GM18873 (cell line): ENCODE measurements around the gene FOXC2.

ENCODE experiments used
- ATAC-seq: cut with Tn5 transposase; IDR thresholded peaks from one replicate; pipeline ENCODE4 v1.9.1; 2021; ENCODE audit warnings: mild to moderate bottlenecking, moderate library complexity, moderate number of reproducible peaks; ENCODE audit not compliant: unreplicated experiment, low FRiP score

The FOXC2 gene

GRCh38 chr16:86609115-86609514 lies 42.5 kb downstream of the FOXC2 start:
- ATAC-seq, result no peak

DNA sequence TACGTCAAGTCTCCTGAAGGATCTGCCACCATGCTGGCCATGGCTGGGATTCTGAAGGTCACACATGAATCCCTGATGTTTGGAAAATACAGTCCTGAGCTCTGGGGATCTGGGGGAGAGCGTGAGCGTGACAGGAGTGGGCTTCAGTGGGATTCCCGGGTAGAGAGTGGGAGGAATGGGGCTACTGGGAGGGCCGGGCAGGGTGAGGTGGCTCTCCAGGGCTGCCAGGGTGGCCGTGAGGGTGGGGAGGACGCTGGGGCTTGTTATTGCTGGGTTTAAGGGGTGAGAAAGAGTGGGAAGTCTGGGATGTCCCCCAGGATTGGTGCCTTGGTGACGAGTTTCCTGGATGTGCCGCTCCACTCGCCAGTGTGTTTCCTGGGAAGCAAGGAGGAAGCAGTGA lies 43.0 kb downstream of the FOXC2 start:
- ATAC-seq, result no peak

DNA sequence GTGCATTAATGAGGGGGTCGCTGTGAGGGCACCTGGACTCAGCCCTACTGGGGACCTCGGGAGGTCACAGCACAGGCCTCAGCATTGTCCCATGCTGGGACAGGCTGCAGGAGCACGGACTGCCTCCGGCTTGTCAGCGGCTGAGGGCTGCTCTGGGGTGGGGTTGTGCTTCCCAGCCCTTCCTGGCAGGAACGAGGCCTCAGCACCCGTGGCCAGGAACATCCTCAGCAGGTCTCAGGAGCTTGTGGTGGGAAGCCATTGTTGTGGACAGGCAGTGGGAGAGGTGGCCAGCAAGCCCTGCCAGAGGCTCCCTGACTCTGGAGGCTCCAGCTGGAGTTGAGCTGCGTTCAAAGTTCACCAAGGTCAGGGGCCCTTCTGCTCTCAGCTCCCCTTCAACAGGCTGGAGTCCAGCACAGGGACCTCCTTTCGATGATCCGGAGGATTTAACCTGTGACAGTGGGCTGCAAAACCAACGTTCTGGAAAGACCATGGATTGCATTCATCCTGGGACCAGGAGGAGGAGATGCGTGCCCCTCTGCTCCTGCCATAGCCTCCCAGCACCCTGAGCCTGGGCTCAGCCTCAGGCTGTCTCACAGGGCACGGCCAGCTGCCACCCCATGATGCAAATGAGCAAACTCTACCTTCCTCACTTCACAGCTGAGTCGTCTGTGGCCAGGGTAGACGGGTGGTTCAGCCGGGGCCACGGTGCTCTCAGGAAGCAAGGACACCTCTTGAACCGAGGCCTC lies 44.3 kb downstream of the FOXC2 start:
- ATAC-seq, result no peak

DNA sequence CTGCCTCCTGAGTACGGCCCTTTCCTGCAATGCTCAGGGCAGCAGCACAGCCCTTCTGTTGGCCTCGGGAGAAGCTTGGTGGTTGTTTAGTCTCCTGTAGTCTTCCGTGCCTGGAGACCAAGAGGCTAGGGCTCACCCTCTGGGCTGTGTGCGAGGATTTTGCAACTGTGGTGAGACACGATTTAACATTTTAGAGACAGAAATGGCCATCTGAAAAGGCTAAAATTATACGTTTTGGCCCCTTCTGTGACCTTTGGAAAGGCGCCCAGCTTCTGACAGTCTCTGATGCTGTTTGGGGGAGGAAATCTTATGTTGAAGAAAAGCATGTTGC lies 44.9 kb downstream of the FOXC2 start:
- ATAC-seq, result no peak

DNA sequence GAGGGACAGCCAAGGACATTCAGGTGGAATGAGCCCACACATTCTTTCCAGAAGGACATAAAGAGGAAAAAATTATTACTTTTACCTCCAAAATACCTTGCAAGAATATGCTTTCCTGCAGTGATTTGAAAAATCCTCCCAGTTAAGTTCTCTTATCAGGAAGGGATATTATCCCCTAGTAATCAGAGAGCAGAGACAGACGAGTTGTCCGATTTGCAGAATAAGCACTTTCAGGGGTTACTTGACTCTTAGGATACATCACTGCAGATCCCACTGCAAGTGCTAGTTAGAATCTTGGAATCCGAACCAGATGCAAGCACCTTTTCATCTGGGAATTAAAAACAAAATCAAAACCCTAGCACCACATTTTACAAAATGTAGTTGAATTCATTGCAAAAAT lies 45.3 kb downstream of the FOXC2 start:
- no peak for ATAC-seq

- no peak for ATAC-seq
Observed at GRCh38 chr16:86614699-86615098, 48.1 kb downstream of the FOXC2 start.

DNA sequence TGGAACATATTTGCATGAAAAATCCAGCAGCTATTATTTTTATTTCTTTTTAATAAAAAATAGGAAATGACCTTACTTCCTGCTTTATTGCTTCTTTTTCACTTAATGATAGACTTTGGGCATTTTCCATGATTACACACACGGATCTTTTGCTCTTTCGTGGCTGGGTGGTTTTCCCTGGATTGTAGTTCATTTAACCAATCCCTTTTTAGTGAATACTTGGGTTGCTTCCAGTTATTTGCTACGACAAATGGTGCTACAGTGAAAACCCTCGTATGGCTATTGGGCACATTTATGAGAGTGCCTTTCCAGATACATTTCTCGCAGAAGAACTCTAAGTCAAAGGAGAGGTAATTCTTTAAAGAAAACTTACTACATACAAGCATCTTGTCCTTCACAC lies 50.3 kb downstream of the FOXC2 start:
- ATAC-seq, result no peak

DNA sequence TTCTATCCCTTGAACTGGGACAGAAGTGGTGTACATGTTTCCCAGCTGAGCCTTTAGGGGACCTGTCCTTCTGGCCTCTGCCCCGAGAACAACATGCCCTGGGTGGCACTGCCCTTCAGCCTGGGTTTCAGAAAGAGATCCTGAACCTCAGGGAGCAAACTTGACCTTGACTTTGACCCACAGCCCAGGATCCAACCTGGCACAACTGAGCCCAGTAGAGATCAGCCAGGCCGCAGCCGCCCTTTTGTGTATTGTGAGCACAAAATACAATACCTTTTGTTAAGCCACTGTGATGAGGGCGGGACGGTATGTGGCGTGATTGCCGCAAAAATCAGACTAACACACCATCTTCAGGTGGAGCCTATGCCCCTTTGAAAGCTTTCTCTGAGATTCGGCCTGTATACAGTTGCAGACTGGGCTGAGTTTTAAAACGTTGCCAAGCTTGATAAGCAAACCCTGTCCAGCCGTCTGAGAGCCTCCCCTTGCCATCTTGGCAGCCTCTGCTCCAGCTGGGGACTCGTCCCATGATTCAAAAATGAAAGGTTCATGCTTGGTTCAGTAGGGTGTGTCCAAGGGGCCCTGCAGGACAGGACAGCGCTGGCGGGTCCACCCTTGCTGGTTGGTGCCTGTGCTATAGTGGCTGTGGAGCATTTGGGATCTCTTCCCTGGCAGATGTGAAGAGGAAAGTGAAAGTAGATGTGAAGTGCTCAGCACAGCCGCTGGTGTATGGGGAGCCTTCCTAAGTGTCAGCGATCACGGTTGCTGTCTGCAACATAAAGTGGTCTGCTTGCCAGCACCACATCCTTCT lies 52.0 kb downstream of the FOXC2 start:
- no peak for ATAC-seq
